Liver (tissue), 3 donors: ENCODE measurements around the gene PRDX2.

Experiments
- FOXA1 ChIP-seq: IDR thresholded peaks from 2 replicates; pipeline ENCODE4 v1.6.1; 2016; ENCODE audit warnings: antibody characterized with exemption
- GABPA ChIP-seq, 2 donors: IDR thresholded peaks in 1 of 2; conservative IDR thresholded peaks in 1 of 2; 2 replicates each; pipeline ENCODE4 v1.6.1; 2016; ENCODE audit warnings: antibody characterized with exemption in 2 of 2, mild to moderate bottlenecking in 1 of 2, moderate library complexity in 1 of 2
- JUND ChIP-seq, 2 donors: IDR thresholded peaks; 2 replicates each; pipeline ENCODE4 v1.6.1; 2016; ENCODE audit warnings: antibody characterized with exemption in 2 of 2
- NR2F2 ChIP-seq: IDR thresholded peaks from 2 replicates; pipeline ENCODE4 v1.6.1; 2016; ENCODE audit warnings: antibody characterized with exemption
- RAD21 ChIP-seq, 2 donors: IDR thresholded peaks; 2 replicates each; pipeline ENCODE4 v1.6.1; 2016; ENCODE audit warnings: antibody characterized with exemption in 2 of 2, mild to moderate bottlenecking in 2 of 2
- RXRA ChIP-seq, 2 donors: IDR thresholded peaks; 2 replicates each; pipeline ENCODE4 v1.6.1; 2017 to 2018; ENCODE audit warnings: antibody characterized with exemption in 2 of 2, mild to moderate bottlenecking in 1 of 2
- SP1 ChIP-seq: IDR thresholded peaks from 2 replicates; pipeline ENCODE4 v1.6.1; 2018; ENCODE audit warnings: antibody characterized with exemption, mild to moderate bottlenecking
- TAF1 ChIP-seq: conservative IDR thresholded peaks from 2 replicates; pipeline ENCODE4 v1.6.1; 2016; ENCODE audit warnings: antibody characterized with exemption, mild to moderate bottlenecking
- YY1 ChIP-seq: IDR thresholded peaks from 2 replicates; pipeline ENCODE4 v1.6.1; 2016; ENCODE audit warnings: antibody characterized with exemption, mild to moderate bottlenecking
- TF ChIP-seq, protein P1 (sequence below): fragments of 150-350 bp; IDR thresholded peaks from 2 replicates; pipeline ENCODE4 v1.5.1; 2017; ENCODE audit warnings: improper control_type of control experiment, low read depth, low read length; ENCODE audit not compliant: missing input control
- TF ChIP-seq, protein P2 (sequence below): IDR thresholded peaks from 2 replicates; pipeline ENCODE4 v1.6.1; 2016; ENCODE audit warnings: antibody characterized with exemption
- TF ChIP-seq, protein P3 (sequence below): IDR thresholded peaks from 2 replicates; pipeline ENCODE4 v1.6.1; 2016; ENCODE audit warnings: antibody characterized with exemption
- TF ChIP-seq, protein P4 (sequence below): IDR thresholded peaks from 2 replicates; pipeline ENCODE4 v1.6.1; 2016; ENCODE audit warnings: antibody characterized with exemption, mild to moderate bottlenecking
- TF ChIP-seq, protein P5 (sequence below): IDR thresholded peaks from 2 replicates; pipeline ENCODE4 v1.6.1; 2016; ENCODE audit warnings: antibody characterized with exemption
- donor health status: healthy.
- donor health status: healthy.

DNA sequence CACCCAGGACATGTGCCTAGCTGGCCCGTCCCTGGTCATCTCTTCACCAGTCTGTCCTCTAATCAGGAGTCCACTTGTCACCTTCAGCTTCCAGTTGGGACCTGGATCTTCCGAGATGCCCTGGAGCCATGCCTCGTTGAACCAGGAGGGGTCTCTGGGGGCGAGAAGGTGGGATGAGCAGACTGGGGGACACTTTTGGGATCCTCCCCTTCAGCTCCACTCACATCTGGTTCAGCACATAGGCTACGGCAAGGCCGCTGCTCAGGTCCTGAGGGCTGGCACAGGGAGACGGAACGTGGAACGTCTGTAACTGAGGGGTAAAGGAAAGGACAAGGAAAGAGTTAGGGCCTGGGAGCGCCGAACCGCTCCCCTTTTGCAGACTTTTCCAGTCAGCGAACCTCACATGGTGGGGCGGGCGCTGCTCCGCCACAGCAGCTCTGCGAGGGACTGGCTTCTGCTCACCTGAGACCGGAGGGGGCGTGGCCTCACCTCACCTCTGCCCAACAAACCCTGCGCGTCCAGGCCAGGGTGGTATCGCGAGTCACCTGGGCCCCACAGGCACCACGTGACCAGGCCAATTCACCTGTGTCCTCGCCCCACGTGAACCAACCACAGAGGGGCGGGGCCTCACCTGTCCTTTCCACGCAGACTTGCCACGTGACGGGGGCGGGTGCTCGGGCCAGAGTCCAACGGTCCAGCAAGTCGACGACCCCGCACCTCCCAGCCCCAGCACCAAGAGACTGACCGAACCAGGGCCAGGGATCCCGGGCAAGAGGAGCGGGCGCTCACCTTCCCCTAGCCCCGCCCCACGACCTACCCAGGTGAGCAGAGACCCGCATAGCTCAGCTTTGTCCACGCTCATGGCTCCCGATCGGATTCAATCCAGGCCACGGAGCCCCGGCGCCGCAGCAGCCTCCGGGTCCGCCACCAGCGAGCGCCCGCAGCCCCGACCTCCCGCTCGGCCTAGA is 26.7 kb downstream of the PRDX2 start, which contains the start of gene HOOK2:
- TF ChIP-seq, protein P1, sequence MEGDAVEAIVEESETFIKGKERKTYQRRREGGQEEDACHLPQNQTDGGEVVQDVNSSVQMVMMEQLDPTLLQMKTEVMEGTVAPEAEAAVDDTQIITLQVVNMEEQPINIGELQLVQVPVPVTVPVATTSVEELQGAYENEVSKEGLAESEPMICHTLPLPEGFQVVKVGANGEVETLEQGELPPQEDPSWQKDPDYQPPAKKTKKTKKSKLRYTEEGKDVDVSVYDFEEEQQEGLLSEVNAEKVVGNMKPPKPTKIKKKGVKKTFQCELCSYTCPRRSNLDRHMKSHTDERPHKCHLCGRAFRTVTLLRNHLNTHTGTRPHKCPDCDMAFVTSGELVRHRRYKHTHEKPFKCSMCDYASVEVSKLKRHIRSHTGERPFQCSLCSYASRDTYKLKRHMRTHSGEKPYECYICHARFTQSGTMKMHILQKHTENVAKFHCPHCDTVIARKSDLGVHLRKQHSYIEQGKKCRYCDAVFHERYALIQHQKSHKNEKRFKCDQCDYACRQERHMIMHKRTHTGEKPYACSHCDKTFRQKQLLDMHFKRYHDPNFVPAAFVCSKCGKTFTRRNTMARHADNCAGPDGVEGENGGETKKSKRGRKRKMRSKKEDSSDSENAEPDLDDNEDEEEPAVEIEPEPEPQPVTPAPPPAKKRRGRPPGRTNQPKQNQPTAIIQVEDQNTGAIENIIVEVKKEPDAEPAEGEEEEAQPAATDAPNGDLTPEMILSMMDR, result no peak
- TF ChIP-seq, protein P2, sequence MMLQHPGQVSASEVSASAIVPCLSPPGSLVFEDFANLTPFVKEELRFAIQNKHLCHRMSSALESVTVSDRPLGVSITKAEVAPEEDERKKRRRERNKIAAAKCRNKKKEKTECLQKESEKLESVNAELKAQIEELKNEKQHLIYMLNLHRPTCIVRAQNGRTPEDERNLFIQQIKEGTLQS, result no peak
- TF ChIP-seq RAD21 (IDR thresholded peaks at IDR 0.05) (no peak), TAF1 (no peak), YY1 (no peak), FOXA1 (no peak), GABPA (IDR thresholded peaks at IDR 0.05 in 1 of 2, conservative IDR thresholded peaks at IDR 0.05 in 1 of 2) (no peak), JUND (IDR thresholded peaks at IDR 0.05) (no peak), NR2F2 (no peak), RXRA (IDR thresholded peaks at IDR 0.05) (peak; percentile 8 to 11), SP1 (no peak)
- TF ChIP-seq, protein P3, sequence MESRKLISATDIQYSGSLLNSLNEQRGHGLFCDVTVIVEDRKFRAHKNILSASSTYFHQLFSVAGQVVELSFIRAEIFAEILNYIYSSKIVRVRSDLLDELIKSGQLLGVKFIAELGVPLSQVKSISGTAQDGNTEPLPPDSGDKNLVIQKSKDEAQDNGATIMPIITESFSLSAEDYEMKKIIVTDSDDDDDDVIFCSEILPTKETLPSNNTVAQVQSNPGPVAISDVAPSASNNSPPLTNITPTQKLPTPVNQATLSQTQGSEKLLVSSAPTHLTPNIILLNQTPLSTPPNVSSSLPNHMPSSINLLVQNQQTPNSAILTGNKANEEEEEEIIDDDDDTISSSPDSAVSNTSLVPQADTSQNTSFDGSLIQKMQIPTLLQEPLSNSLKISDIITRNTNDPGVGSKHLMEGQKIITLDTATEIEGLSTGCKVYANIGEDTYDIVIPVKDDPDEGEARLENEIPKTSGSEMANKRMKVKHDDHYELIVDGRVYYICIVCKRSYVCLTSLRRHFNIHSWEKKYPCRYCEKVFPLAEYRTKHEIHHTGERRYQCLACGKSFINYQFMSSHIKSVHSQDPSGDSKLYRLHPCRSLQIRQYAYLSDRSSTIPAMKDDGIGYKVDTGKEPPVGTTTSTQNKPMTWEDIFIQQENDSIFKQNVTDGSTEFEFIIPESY, result no peak
- TF ChIP-seq, protein P4, sequence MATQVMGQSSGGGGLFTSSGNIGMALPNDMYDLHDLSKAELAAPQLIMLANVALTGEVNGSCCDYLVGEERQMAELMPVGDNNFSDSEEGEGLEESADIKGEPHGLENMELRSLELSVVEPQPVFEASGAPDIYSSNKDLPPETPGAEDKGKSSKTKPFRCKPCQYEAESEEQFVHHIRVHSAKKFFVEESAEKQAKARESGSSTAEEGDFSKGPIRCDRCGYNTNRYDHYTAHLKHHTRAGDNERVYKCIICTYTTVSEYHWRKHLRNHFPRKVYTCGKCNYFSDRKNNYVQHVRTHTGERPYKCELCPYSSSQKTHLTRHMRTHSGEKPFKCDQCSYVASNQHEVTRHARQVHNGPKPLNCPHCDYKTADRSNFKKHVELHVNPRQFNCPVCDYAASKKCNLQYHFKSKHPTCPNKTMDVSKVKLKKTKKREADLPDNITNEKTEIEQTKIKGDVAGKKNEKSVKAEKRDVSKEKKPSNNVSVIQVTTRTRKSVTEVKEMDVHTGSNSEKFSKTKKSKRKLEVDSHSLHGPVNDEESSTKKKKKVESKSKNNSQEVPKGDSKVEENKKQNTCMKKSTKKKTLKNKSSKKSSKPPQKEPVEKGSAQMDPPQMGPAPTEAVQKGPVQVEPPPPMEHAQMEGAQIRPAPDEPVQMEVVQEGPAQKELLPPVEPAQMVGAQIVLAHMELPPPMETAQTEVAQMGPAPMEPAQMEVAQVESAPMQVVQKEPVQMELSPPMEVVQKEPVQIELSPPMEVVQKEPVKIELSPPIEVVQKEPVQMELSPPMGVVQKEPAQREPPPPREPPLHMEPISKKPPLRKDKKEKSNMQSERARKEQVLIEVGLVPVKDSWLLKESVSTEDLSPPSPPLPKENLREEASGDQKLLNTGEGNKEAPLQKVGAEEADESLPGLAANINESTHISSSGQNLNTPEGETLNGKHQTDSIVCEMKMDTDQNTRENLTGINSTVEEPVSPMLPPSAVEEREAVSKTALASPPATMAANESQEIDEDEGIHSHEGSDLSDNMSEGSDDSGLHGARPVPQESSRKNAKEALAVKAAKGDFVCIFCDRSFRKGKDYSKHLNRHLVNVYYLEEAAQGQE, result no peak
- TF ChIP-seq, protein P5, sequence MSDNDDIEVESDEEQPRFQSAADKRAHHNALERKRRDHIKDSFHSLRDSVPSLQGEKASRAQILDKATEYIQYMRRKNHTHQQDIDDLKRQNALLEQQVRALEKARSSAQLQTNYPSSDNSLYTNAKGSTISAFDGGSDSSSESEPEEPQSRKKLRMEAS, result no peak
